Measurements from ENCODE around the gene AGRP.

- TF ChIP-seq GATA2 (IDR thresholded peaks at IDR 0.05; ENCODE audit: low read depth, low read length) (no peak), GATA3 (IDR thresholded peaks at IDR 0.05; ENCODE audit: low read depth, low read length) (no peak)
These were observed 46.9 kb upstream of the AGRP start for GRCh38 chr16:67530013-67530939.

Measured in SH-SY5Y (cell line).